HG03159 (cell line): Measurements from ENCODE around the gene TDRD9.

ENCODE experiments used
- ATAC-seq: cut with Tn5 transposase; IDR thresholded peaks from one replicate; pipeline ENCODE4 v1.9.1; 2021; ENCODE audit warnings: mild to moderate bottlenecking, moderate library complexity; ENCODE audit not compliant: unreplicated experiment

Gene TDRD9

DNA sequence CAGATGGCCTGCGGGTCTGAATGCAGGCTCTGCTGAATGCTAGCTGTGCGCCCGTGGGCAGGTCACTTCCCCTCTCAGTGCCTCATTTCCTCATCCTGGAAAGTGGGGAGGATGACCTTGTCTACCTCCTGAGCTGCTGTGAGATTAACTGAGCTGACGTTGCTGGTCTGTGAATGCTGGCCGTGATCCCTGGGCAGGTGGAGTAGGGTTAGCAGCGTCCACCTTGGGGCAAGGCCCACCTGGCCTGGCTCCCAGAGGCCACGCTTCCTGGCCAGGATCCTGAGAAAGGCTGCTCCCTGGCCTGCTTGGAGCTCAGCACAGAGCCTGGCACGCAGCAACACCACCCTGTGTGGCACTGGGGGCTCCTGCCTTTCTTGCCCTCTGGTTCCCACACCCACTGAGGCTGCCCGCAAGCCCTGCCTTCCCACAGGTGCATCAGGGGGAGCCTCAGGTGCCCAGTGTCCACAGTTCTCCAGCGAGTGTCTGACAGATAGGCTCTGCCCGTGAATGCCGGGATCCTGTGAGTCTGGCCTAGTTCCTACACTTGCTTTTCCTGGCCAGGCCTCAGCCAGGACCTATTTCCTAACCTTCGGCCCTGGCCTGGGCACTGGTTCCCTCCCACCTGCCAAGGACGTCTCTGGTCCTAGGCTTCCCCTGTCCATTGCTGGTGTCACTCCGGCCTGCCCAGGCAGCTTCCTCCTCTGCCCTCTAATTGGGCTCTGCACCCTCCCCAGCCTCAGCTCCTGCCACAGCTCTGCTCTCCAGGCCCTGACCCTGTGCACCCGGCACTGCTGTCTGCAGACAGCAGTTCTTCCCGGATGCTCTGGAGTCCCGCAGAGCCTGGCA is 37.2 kb upstream of the TDRD9 start:
- ATAC-seq: no peak

- ATAC-seq: no peak
Measured at GRCh38 chr14:103891667-103892215, 36.5 kb upstream of the TDRD9 start.

GRCh38 chr14:103892247-103892646 is 36.0 kb upstream of the TDRD9 start:
- ATAC-seq: no peak

- ATAC-seq: no peak
Measured at GRCh38 chr14:103894034-103894722, 34.1 kb upstream of the TDRD9 start.

- ATAC-seq: no peak
Measured at GRCh38 chr14:103894723-103895059, 33.6 kb upstream of the TDRD9 start.

- no peak for ATAC-seq
Measured at GRCh38 chr14:103896578-103896977, 31.7 kb upstream of the TDRD9 start.

DNA sequence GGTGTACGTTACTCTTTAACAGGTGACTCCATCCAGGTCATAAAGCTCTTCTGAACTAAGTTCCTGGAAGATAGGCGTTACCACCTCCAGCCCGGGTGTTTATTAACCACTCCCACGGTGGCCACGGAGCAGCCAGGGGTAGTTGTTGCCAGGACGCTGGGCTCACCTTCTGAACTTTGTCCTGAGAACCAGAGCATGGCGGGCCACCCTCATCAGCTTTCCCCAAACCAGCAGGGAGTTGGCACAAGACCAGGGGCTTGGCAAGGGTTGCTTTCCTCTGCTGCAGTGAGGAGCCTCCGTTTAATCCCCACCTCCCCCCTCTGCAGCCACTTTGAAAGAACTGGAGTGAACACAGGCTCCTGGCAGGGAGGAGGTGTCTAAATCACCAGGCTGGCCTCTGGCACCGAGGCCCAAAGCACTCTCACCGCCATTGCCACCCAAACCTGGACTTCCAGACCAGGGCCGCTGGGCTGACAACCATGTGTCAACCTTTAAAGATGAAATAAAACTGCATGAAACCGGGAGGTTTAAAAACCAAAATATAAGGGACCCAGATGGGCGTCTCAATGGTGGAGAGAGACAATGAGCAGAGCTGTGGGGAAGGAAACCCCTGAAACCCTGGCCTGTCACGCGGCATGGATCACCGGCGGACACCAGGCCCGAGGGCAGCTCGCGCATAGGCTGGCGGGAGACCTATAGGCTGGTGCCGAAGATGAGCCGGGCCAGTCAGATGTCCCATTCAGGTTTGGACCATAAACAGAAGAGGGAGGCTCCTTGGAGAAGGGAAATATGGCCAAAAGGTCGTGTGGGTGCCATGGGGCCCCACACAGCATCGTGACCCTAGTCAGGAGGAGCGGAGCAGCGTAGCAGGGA is 30.9 kb upstream of the TDRD9 start:
- ATAC-seq: no peak

- ATAC-seq: no peak
Measured at GRCh38 chr14:103898204-103898603, 30.1 kb upstream of the TDRD9 start.

- no peak for ATAC-seq
Measured at GRCh38 chr14:103898711-103899110, 29.5 kb upstream of the TDRD9 start.

GRCh38 chr14:103899316-103899715 is 28.9 kb upstream of the TDRD9 start:
- ATAC-seq: no peak

GRCh38 chr14:103899833-103900232 is 28.4 kb upstream of the TDRD9 start:
- ATAC-seq: no peak

DNA sequence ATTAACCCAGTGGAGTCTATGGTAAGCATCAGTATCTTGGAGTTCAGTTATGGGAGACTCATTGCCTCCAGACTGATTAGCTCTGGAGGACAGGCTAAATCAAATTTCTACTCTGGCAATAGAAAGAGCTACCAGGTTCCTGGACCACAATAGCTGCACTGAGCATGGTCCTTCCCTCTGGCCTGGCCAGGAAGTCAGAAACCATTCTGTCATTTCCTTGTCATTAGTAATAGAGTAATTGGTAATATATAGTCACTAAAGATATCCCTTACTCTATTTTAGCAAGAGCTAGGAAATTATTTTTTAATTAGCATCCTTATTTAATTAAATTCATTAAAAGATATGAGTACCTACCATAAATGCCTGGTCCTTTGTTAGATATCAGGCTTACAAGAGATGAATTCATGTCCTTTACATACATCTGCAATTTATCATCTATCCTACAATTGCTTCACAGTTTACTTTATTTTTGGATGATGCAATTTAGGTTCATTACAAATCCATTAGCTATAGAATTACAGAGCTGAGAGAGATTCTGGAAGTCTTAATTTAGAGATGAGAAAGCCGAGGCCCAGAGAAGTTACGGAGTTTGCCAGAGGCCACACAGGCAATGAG is 23.7 kb upstream of the TDRD9 start:
- no peak for ATAC-seq

DNA sequence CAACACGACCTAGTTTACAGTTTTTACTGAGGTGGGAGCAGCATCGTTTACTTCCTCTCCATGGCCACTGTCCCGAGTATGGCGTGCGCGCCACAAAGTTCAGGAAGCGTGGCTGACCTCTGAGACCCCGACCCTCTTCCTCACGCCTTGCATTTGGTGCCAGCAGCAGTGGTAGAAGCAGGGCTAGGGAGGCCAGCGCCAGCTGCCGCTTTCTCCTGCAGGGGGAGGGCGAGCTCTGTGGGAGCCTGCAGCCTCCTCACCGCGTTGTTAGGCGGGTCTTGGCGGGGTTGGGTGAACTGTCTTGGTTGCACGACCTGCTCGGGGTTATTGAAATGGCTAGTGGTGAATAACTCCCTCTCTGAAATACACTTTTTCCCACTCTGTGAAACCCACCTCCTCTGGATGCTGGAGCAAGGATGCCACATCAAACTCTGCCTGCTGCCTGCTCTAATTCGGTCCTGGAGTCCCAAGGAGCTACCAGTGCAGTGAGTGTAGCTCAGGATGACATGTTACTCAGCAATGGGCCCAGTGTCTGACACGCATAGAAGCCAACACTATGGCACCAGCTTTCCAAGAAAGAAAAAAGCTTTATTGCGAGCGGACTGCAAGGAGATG is 22.3 kb upstream of the TDRD9 start:
- ATAC-seq: no peak

- ATAC-seq: no peak
Measured at GRCh38 chr14:103908580-103908979, 19.7 kb upstream of the TDRD9 start.

DNA sequence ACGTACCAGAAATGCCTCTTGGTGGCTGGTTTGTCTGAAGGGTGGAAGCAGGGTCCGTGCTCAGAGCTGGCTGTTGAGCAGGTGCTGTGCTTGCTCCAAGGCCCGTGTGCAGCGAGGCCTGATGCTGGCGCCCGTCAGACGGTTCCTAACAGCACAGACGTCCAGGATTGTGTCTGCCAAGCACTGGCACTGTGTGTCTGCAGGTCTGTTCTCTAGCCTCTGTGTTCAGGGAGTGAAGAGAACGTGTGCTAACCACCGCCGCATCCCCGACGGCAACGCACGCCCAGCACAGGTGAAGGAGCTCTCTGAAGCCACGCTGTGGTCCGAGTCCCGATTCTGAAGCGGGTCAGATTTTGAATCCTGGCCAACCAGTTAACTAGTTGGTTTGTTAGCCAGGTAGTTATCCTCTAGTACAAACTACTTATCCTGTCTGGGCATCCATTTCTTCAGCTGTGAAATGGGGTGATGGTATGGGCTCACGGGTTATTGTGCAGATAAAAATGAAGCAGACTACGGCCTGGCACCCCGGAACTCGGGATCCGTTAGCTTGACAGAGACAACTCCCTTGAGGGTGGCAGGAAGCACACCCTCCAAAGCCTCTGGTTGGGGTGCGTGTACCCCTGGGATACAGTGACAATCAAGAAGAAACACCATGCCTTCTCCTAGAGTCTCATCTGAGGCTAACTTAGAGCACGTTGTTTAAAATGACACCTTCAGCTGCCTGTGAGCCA is 18.6 kb upstream of the TDRD9 start:
- no peak for ATAC-seq

DNA sequence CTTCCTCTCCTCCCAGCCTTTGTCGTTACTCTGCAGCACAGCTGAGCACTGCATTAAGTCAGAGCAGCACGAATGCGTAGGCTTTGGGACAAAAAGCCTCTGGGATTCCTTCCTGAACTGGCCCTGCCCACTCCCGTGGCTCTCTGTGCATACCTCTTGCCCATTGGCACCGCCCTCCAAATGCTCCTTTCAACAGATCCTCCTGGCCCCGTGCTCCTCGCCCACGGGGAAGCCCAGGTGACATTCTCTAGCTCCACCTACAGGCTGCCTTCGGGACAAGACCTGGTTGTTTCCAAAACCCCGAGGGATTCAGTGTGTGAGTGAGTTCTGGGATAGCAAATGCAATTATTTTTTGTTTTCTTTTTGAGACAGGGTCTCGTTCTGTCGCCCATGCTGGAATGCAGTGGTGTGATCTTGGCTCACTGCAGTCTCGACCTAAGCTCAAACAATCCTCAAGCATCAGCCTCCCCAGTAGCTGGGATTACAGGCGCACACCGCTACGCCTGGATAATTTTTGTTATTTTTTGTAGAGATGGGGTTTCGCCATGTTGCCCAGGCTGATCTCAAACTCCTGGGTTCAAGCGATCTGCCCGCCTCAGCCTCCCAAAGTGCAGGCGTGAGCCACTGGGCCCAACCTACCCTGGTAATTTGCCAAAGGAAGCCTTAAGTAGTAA is 17.9 kb upstream of the TDRD9 start:
- no peak for ATAC-seq

DNA sequence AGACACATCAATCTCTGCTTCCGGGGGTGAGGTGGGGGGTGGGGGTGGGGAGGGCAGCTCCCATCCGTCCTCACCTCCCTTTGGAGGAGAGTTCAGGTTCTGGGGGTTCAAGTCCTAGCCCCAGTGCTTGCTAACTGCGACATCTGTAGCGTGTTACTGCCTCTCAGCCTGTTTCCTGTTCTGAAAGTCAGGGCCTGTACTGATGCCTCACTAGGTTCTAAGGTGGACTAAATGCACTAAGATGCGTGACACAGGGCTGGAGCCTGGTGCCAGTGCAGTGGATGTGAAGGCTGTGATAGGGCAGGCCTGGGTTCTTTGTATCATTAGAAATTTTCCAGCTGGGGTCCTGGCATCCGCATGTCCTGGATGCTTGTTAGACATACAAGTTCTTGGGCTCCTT is 17.3 kb upstream of the TDRD9 start:
- ATAC-seq: no peak

GRCh38 chr14:103915616-103916015 is 12.6 kb upstream of the TDRD9 start:
- ATAC-seq: no peak

- ATAC-seq: no peak
Measured at GRCh38 chr14:103916636-103917262, 11.5 kb upstream of the TDRD9 start.
